ENCODE results near the gene SLC12A6.

The SLC12A6 gene

DNA sequence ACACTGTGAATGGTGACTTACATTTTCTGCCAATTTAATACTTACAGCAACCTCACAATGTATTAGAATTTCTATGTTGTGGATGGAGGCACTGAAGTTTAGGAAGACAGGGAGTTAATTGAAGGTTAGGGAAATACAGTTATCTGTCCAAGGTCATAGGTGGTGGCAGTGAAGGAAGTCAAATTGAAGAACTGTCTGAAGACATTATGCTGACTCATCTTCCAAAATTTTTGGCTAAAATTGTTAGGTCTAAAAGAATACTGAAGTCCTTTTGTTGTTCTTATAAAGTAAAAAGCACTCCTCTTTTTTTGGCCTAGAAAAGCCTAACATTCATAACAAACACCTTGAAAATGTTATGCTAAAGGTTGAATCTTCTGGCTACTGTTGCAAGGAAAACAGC lies 85.0 kb downstream of the SLC12A6 start:
- Mint-ChIP-seq H3K4me3 (no peak overlapping the region), H3K27me3 (ENCODE audit: low read depth) (no peaks in the 10 kb centered on the region), H3K4me1 (no peaks in the 10 kb centered on the region), H3K9me3 (no peaks in the 10 kb centered on the region), H3K36me3 (ENCODE audit: low read depth) (peaks cover 34% of the 10 kb centered on the region), H3K27ac (no peak overlapping the region)
- TF ChIP-seq, protein P1, sequence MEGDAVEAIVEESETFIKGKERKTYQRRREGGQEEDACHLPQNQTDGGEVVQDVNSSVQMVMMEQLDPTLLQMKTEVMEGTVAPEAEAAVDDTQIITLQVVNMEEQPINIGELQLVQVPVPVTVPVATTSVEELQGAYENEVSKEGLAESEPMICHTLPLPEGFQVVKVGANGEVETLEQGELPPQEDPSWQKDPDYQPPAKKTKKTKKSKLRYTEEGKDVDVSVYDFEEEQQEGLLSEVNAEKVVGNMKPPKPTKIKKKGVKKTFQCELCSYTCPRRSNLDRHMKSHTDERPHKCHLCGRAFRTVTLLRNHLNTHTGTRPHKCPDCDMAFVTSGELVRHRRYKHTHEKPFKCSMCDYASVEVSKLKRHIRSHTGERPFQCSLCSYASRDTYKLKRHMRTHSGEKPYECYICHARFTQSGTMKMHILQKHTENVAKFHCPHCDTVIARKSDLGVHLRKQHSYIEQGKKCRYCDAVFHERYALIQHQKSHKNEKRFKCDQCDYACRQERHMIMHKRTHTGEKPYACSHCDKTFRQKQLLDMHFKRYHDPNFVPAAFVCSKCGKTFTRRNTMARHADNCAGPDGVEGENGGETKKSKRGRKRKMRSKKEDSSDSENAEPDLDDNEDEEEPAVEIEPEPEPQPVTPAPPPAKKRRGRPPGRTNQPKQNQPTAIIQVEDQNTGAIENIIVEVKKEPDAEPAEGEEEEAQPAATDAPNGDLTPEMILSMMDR (IDR thresholded peaks at IDR 0.05; ENCODE audit: unreplicated experiment in 3 of 3) = no peak

DNA sequence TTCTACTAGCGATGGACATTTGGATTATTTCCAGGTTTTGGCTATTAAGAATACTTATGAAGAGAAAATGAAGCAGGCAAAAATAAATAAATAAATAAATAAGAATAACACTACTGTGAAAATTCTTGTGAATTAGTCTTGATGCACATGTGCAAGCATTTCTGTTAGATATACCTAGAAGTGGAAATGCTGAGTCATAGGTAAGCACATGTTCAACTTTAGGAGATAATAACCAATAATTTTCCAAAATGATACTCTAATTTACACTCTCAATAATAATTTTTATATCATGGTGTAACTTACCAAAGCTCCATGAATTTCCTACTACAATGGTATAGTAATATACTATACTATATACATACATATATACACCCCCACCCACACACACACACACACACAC lies 89.4 kb downstream of the SLC12A6 start:
- no peak overlapping the region for H3K4me3 Mint-ChIP-seq
- H3K27ac Mint-ChIP-seq = no peak overlapping the region
- TF ChIP-seq, protein P1 (IDR thresholded peaks at IDR 0.05; ENCODE audit: unreplicated experiment in 3 of 3) = no peak
- H3K4me1 Mint-ChIP-seq = no peaks in the 10 kb centered on the region
- H3K36me3 Mint-ChIP-seq (ENCODE audit: low read depth) = peaks cover 18% of the 10 kb centered on the region
- no peaks in the 10 kb centered on the region for H3K27me3 Mint-ChIP-seq (ENCODE audit: low read depth)
- no peaks in the 10 kb centered on the region for H3K9me3 Mint-ChIP-seq

DNA sequence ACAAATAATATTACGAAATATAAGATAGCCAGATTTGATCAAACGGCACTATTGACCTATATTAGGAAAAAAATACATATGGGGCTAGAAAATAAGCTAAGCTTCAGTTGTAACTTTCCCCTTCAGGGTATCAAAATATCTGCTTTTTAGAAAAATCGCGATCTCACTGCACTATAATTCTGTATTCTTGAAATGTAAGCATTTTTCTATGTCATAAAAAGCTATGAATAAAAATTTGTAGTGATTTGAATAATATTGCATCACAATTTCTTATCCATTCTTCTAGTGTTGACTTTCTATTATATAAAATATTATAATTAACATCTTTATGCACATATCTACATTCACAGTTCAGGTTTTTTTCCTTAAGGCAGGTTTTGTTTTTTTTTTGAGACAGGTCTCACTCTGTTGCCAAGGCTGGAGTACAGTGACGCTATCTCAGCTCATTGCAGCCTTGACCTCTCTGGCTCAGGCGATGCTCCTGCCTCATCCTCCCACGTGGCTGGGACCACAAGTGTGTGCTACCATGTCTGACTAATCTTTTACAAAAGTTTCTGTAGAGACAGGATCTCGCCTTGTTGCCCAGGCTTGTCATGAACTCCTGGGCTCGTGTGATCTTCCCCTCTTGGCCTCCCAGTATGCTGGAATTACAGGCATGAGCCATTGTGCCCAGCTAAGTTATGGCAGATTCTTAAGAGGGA lies 91.2 kb downstream of the SLC12A6 start:
- H3K4me1 Mint-ChIP-seq = no peaks in the 10 kb centered on the region
- H3K4me3 Mint-ChIP-seq = no peak overlapping the region
- no peaks in the 10 kb centered on the region for H3K27me3 Mint-ChIP-seq (ENCODE audit: low read depth)
- TF ChIP-seq, protein P1 (IDR thresholded peaks at IDR 0.05; ENCODE audit: unreplicated experiment in 3 of 3) = no peak
- H3K27ac Mint-ChIP-seq = no peak overlapping the region
- H3K36me3 Mint-ChIP-seq (ENCODE audit: low read depth) = peaks cover 10% of the 10 kb centered on the region
- no peaks in the 10 kb centered on the region for H3K9me3 Mint-ChIP-seq

DNA sequence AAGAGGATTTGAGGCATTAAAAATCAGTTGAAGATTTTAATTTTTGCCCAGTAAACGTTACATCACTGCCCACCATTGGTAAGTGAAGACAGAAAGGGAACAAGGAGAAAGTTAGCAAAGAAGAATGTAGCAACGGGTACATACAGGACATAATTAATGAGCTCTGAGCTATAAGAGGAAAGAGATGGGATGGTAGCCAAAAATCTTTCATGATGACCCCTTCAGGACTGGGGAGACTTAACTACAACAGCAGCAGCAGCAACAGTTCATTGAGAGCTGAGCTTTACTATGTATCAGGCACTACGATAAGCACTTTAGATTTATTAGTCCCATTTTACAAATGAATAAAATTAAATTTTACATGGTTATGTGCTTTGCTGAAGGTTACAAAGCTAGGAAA lies 94.4 kb downstream of the SLC12A6 start:
- no peak overlapping the region for H3K27ac Mint-ChIP-seq

DNA sequence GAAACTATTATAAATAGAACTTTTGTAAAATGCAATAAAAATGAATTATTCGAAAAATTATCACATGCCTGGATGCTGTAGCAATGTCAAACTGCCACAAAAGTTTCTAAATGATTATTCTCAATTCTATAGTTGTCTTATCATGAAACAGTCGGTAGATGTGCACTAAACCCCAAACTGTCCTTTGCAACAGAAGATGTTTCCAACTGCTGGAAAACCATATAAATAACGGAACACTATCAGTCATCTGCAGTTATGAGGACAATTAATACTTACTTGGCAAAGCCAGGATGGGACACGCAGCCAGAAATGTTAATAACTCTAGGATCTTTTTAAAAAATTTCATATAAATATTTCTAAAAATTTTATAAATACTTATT lies 95.3 kb downstream of the SLC12A6 start:
- Mint-ChIP-seq H3K4me1 (no peaks in the 10 kb centered on the region), H3K36me3 (ENCODE audit: low read depth) (peaks cover 9% of the 10 kb centered on the region), H3K9me3 (no peaks in the 10 kb centered on the region), H3K27me3 (ENCODE audit: low read depth) (no peaks in the 10 kb centered on the region), H3K27ac (no peak overlapping the region), H3K4me3 (no peak overlapping the region)
- TF ChIP-seq, protein P1 (IDR thresholded peaks at IDR 0.05; ENCODE audit: unreplicated experiment in 3 of 3) = no peak

More for the DNA sequence above, 94.4 kb downstream of the SLC12A6 start:
- Mint-ChIP-seq H3K4me1 (no peaks in the 10 kb centered on the region), H3K27me3 (ENCODE audit: low read depth) (no peaks in the 10 kb centered on the region), H3K9me3 (no peaks in the 10 kb centered on the region), H3K4me3 (no peak overlapping the region), H3K36me3 (ENCODE audit: low read depth) (peaks cover 9% of the 10 kb centered on the region)
- TF ChIP-seq, protein P1 (IDR thresholded peaks at IDR 0.05; ENCODE audit: unreplicated experiment in 3 of 3) = no peak
